HEK293 (cell line): ENCODE data around the gene KRT7.

Source experiments
- HOXA7 ChIP-seq: sonication (generic); formaldehyde crosslinking; IDR thresholded peaks from 2 replicates; pipeline ENCODE4 v1.8.1; 2022; ENCODE audit warnings: missing genetic modification reagents, borderline replicate concordance
- PRDM10 ChIP-seq: fragments of 450-650 bp; formaldehyde crosslinking; IDR thresholded peaks from 2 replicates; pipeline ENCODE4 v1.5.1; 2016; ENCODE audit warnings: missing biosample characterization, missing genetic modification characterization
- REPIN1 ChIP-seq: fragments of 450-650 bp; formaldehyde crosslinking; IDR thresholded peaks from 2 replicates; pipeline ENCODE4 v1.5.1; 2017; ENCODE audit warnings: missing biosample characterization, missing genetic modification characterization, low read depth
- TCF7L2 ChIP-seq: IDR thresholded peaks from 2 replicates; pipeline ENCODE4 v1.6.1; 2011; ENCODE audit warnings: low read depth, mild to moderate bottlenecking, inconsistent platforms, low read length, moderate library complexity, borderline replicate concordance
- YY1 ChIP-seq: fragments of 450-650 bp; formaldehyde crosslinking; IDR thresholded peaks from 2 replicates; pipeline ENCODE4 v1.5.1; 2018; ENCODE audit warnings: missing biosample characterization, missing genetic modification characterization
- ZBTB20 ChIP-seq: fragments of 450-650 bp; formaldehyde crosslinking; IDR thresholded peaks from 2 replicates; pipeline ENCODE4 v1.5.1; 2016; ENCODE audit warnings: missing biosample characterization, missing genetic modification characterization
- ZNF302 ChIP-seq: fragments of 450-650 bp; formaldehyde crosslinking; IDR thresholded peaks from 2 replicates; pipeline ENCODE4 v1.5.1; 2016; ENCODE audit warnings: missing biosample characterization, missing genetic modification characterization, low read depth
- ZNF394 ChIP-seq: fragments of 450-650 bp; formaldehyde crosslinking; IDR thresholded peaks from 2 replicates; pipeline ENCODE4 v1.5.1; 2016; ENCODE audit warnings: missing biosample characterization, missing genetic modification characterization, mild to moderate bottlenecking, moderate library complexity, borderline replicate concordance
- ZNF416 ChIP-seq: fragments of 450-650 bp; formaldehyde crosslinking; IDR thresholded peaks from 2 replicates; pipeline ENCODE4 v1.5.1; 2016; ENCODE audit warnings: missing biosample characterization, missing genetic modification characterization
- ZNF449 ChIP-seq: fragments of 450-650 bp; formaldehyde crosslinking; IDR thresholded peaks from 2 replicates; pipeline ENCODE4 v1.5.1; 2017; ENCODE audit warnings: missing biosample characterization, mild to moderate bottlenecking, missing genetic modification characterization, moderate library complexity
- ZNF529 ChIP-seq: fragments of 450-650 bp; formaldehyde crosslinking; IDR thresholded peaks from 2 replicates; pipeline ENCODE4 v1.5.1; 2017; ENCODE audit warnings: missing genetic modification characterization, missing biosample characterization; ENCODE audit not compliant: insufficient replicate concordance
- ZNF76 ChIP-seq: fragments of 450-650 bp; formaldehyde crosslinking; IDR thresholded peaks from 2 replicates; pipeline ENCODE4; 2016; ENCODE audit warnings: low read depth, missing biosample characterization, missing genetic modification characterization, borderline replicate concordance
- TF ChIP-seq, protein P1 (sequence below): fragments of 450-650 bp; formaldehyde crosslinking; IDR thresholded peaks from 2 replicates; pipeline ENCODE4 v1.5.1; 2016; ENCODE audit warnings: missing biosample characterization, missing genetic modification characterization
- TF ChIP-seq, protein P2 (sequence below): fragments of 450-650 bp; formaldehyde crosslinking; IDR thresholded peaks from 2 replicates; pipeline ENCODE4 v1.5.1; 2017; ENCODE audit warnings: missing biosample characterization, missing genetic modification characterization

- TF ChIP-seq ZNF302 (tag by site-specific recombination) (no peak), TCF7L2 (no peak), REPIN1 (tag by site-specific recombination) (no peak), ZNF416 (tag by site-specific recombination) (no peak), PRDM10 (tag by site-specific recombination) (no peak), YY1 (tag by site-specific recombination) (no peak), ZBTB20 (tag by site-specific recombination) (0 out of 2 replicates have a peak, but pooled peaks have one; percentile 20), ZNF529 (tag by site-specific recombination) (no peak), ZNF449 (no peak), ZNF76 (tag by site-specific recombination) (no peak), HOXA7 (no peak), ZNF394 (no peak)
- TF ChIP-seq, protein P1, sequence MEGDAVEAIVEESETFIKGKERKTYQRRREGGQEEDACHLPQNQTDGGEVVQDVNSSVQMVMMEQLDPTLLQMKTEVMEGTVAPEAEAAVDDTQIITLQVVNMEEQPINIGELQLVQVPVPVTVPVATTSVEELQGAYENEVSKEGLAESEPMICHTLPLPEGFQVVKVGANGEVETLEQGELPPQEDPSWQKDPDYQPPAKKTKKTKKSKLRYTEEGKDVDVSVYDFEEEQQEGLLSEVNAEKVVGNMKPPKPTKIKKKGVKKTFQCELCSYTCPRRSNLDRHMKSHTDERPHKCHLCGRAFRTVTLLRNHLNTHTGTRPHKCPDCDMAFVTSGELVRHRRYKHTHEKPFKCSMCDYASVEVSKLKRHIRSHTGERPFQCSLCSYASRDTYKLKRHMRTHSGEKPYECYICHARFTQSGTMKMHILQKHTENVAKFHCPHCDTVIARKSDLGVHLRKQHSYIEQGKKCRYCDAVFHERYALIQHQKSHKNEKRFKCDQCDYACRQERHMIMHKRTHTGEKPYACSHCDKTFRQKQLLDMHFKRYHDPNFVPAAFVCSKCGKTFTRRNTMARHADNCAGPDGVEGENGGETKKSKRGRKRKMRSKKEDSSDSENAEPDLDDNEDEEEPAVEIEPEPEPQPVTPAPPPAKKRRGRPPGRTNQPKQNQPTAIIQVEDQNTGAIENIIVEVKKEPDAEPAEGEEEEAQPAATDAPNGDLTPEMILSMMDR (tag by site-specific recombination): no peak
- TF ChIP-seq, protein P2, sequence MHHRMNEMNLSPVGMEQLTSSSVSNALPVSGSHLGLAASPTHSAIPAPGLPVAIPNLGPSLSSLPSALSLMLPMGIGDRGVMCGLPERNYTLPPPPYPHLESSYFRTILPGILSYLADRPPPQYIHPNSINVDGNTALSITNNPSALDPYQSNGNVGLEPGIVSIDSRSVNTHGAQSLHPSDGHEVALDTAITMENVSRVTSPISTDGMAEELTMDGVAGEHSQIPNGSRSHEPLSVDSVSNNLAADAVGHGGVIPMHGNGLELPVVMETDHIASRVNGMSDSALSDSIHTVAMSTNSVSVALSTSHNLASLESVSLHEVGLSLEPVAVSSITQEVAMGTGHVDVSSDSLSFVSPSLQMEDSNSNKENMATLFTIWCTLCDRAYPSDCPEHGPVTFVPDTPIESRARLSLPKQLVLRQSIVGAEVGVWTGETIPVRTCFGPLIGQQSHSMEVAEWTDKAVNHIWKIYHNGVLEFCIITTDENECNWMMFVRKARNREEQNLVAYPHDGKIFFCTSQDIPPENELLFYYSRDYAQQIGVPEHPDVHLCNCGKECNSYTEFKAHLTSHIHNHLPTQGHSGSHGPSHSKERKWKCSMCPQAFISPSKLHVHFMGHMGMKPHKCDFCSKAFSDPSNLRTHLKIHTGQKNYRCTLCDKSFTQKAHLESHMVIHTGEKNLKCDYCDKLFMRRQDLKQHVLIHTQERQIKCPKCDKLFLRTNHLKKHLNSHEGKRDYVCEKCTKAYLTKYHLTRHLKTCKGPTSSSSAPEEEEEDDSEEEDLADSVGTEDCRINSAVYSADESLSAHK: no peak
These were observed 49.5 kb upstream of the KRT7 start for GRCh38 chr12:52183544-52183910.
